ENCODE results near the gene PIEZO2. TPM values are rescaled to one million over a fixed set of nuclear protein-coding genes. Genes with fewer than 3 reads are reported as not detected.

PIEZO2 gene
- total RNA-seq, 1 donor from 2014 or later: 50.1 TPM

DNA sequence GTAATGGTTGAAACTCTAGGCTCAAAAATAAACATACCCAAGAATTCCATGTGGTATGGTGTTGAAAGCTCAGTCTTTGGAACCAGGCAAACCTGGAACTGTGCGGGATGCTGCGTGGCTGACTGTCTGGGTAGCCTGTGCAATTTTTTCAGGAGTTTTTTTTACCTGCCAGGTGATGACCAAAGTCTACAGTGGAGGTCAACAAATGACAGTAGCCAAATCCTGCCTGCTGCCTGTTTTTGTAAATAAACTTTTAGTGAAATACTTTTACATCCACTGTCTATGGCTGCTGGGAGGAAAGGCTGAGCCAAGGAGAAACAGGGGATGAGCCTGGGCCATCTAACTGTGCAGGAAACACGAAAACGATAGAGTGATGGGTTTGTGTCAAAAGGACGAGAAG is 240.6 kb downstream of the PIEZO2 start:
- Mint-ChIP-seq H3K27ac (ENCODE audit: unreplicated experiment) (no peak overlapping the region), H3K9me3 (ENCODE audit: unreplicated experiment) (no peaks in the 10 kb centered on the region), H3K36me3 (ENCODE audit: unreplicated experiment) (no peaks in the 10 kb centered on the region), H3K27me3 (ENCODE audit: unreplicated experiment) (no peaks in the 10 kb centered on the region), H3K4me1 (ENCODE audit: low read depth, unreplicated experiment) (peaks cover 8% of the 10 kb centered on the region), H3K4me3 (ENCODE audit: unreplicated experiment) (no peak overlapping the region)
- TF ChIP-seq, protein P1, sequence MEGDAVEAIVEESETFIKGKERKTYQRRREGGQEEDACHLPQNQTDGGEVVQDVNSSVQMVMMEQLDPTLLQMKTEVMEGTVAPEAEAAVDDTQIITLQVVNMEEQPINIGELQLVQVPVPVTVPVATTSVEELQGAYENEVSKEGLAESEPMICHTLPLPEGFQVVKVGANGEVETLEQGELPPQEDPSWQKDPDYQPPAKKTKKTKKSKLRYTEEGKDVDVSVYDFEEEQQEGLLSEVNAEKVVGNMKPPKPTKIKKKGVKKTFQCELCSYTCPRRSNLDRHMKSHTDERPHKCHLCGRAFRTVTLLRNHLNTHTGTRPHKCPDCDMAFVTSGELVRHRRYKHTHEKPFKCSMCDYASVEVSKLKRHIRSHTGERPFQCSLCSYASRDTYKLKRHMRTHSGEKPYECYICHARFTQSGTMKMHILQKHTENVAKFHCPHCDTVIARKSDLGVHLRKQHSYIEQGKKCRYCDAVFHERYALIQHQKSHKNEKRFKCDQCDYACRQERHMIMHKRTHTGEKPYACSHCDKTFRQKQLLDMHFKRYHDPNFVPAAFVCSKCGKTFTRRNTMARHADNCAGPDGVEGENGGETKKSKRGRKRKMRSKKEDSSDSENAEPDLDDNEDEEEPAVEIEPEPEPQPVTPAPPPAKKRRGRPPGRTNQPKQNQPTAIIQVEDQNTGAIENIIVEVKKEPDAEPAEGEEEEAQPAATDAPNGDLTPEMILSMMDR (IDR thresholded peaks at IDR 0.05; ENCODE audit: partially characterized antibody, unreplicated experiment): no peak
- no peak for DNase-seq

DNA sequence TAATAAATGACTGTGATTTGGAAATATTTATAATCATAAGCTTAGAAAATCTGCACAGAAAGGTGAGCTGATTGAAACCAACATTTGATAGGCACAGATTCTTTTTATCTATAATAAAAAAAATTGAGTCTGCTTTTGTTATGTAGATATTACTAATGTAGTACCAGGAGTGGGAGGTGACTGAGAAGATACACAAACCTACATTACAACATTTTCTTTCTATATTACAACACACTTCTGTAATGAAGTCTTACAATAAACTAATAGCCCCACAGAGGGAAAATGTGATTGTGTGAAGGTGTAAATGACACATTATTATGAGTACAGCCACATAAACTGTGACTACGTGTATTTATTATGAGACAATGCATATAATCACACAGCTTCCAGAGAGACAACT is 241.6 kb downstream of the PIEZO2 start:
- Mint-ChIP-seq H3K4me3 (ENCODE audit: unreplicated experiment) (no peak overlapping the region), H3K9me3 (ENCODE audit: unreplicated experiment) (no peaks in the 10 kb centered on the region), H3K4me1 (ENCODE audit: low read depth, unreplicated experiment) (peaks cover under 1% of the 10 kb centered on the region), H3K27ac (ENCODE audit: unreplicated experiment) (no peak overlapping the region), H3K36me3 (ENCODE audit: unreplicated experiment) (no peaks in the 10 kb centered on the region), H3K27me3 (ENCODE audit: unreplicated experiment) (no peaks in the 10 kb centered on the region)
- no peak for DNase-seq
- TF ChIP-seq, protein P1 (IDR thresholded peaks at IDR 0.05; ENCODE audit: partially characterized antibody, unreplicated experiment): no peak

DNA sequence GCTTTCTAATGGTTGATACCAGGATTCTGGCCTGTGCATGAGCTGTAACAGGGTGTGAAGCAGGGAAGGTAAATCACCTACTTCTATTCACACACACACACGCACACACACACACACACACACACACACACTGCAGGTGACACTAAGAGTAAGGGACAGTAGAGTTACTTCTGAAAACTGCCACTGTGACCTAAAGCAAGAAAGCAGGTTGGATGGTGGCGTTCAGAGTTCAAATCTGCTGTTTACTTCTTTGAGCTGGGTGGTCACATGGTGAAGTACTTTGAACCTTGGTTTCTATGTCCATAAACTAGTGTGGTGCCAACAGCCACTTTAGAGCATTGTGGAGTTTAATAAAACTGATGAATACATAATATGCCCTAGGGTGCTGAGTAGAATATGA is 248.0 kb downstream of the PIEZO2 start:
- Mint-ChIP-seq H3K9me3 (ENCODE audit: unreplicated experiment) (peaks cover 5% of the 10 kb centered on the region), H3K36me3 (ENCODE audit: unreplicated experiment) (peaks cover 4% of the 10 kb centered on the region), H3K4me3 (ENCODE audit: unreplicated experiment) (no peak overlapping the region), H3K4me1 (ENCODE audit: low read depth, unreplicated experiment) (peaks cover 8% of the 10 kb centered on the region), H3K27me3 (ENCODE audit: unreplicated experiment) (peaks cover 6% of the 10 kb centered on the region), H3K27ac (ENCODE audit: unreplicated experiment) (no peak overlapping the region)
- DNase-seq: no peak
- TF ChIP-seq, protein P1 (IDR thresholded peaks at IDR 0.05; ENCODE audit: partially characterized antibody, unreplicated experiment): no peak

DNA sequence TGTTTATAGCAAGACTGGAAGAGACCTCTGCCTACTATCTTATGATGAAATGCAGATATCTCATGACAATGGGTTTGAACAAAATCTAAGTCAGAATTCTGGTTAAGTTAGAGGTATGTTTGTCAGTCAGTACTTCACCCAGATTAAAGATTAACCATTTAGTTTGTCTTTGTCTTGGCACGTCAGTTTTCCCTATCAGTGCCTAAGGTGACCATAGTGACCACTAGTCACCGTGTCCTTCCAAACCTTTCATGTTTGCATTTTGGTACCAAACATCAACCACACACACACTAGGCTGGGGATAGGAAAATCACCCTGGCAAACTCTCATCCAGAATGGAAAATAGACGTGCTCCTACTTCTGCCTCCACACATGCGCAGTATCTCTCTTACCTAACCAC is 248.9 kb downstream of the PIEZO2 start:
- Mint-ChIP-seq H3K27ac (ENCODE audit: unreplicated experiment) (no peak overlapping the region), H3K4me1 (ENCODE audit: low read depth, unreplicated experiment) (peaks cover 8% of the 10 kb centered on the region)
- TF ChIP-seq, protein P1 (IDR thresholded peaks at IDR 0.05; ENCODE audit: partially characterized antibody, unreplicated experiment): no peak

DNA sequence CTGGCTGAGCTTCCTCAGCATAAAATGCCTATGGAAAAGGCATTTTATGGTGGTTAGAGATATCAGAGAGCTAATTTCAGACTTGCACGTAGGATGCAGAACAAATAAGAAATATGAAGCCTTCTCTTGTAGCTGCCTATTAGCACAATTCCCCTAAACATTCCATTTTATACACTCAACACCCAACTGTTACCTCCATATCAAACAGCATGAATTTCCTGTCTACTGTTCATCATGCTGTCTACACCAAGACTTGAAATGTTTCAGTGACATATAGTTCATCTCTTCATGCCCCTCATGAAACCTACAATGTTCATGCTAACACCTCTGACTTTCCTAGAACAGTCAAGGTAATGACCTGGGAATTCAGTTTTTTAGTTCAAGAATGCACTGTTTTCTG is 249.9 kb downstream of the PIEZO2 start:
- Mint-ChIP-seq H3K27me3 (ENCODE audit: unreplicated experiment) (peaks cover 6% of the 10 kb centered on the region), H3K9me3 (ENCODE audit: unreplicated experiment) (peaks cover 5% of the 10 kb centered on the region), H3K4me1 (ENCODE audit: low read depth, unreplicated experiment) (peaks cover 8% of the 10 kb centered on the region), H3K27ac (ENCODE audit: unreplicated experiment) (no peak overlapping the region), H3K36me3 (ENCODE audit: unreplicated experiment) (peaks cover 8% of the 10 kb centered on the region), H3K4me3 (ENCODE audit: unreplicated experiment) (no peak overlapping the region)
- TF ChIP-seq, protein P1 (IDR thresholded peaks at IDR 0.05; ENCODE audit: partially characterized antibody, unreplicated experiment): no peak
- no peak for DNase-seq

More for the DNA sequence above, 248.9 kb downstream of the PIEZO2 start:
- H3K36me3 Mint-ChIP-seq (ENCODE audit: unreplicated experiment): peaks cover 4% of the 10 kb centered on the region
- DNase-seq: no peak
- H3K4me3 Mint-ChIP-seq (ENCODE audit: unreplicated experiment): no peak overlapping the region
- H3K27me3 Mint-ChIP-seq (ENCODE audit: unreplicated experiment): peaks cover 6% of the 10 kb centered on the region
- peaks cover 5% of the 10 kb centered on the region for H3K9me3 Mint-ChIP-seq (ENCODE audit: unreplicated experiment)

All from glutamatergic neuron (in vitro differentiated cells).